GM18498 (cell line): ENCODE measurements around the gene NSMCE4A.
"Not testable (repeated sequence)": the region's sequence is repeated elsewhere in the genome, so short reads cannot be mapped to it uniquely, and the experiment has no call there.

ENCODE experiments used
- ATAC-seq: cut with Tn5 transposase; IDR thresholded peaks from one replicate; pipeline ENCODE4 v1.9.1; 2021; ENCODE audit warnings: mild to moderate bottlenecking, moderate library complexity; ENCODE audit not compliant: unreplicated experiment

The NSMCE4A gene

GRCh38 chr10:121988361-121989324 is 13.6 kb upstream of the NSMCE4A start, which contains the start of gene TACC2:
Gene TACC2, plus strand, starts transcription at chr10:121989163. Its CDS starts 32,819 bp downstream, at chr10:122021982.
- ATAC-seq = no peak

- no peak for ATAC-seq
Observed at GRCh38 chr10:121984463-121984862, 9.4 kb upstream of the NSMCE4A start.

- no peak for ATAC-seq
Observed at GRCh38 chr10:121983852-121984251, 8.8 kb upstream of the NSMCE4A start.

GRCh38 chr10:121981346-121981745 is 6.3 kb upstream of the NSMCE4A start:
- ATAC-seq = no peak

GRCh38 chr10:121978511-121978910 is 3.5 kb upstream of the NSMCE4A start:
- no peak for ATAC-seq

- ATAC-seq = no peak
Observed at GRCh38 chr10:121976607-121977006, 1.6 kb upstream of the NSMCE4A start.

GRCh38 chr10:121975295-121976086 is 474 bp upstream of the NSMCE4A start:
- ATAC-seq = no peak

- no peak for ATAC-seq
Observed at GRCh38 chr10:121974019-121974534, 940 bp downstream of the NSMCE4A start.

DNA sequence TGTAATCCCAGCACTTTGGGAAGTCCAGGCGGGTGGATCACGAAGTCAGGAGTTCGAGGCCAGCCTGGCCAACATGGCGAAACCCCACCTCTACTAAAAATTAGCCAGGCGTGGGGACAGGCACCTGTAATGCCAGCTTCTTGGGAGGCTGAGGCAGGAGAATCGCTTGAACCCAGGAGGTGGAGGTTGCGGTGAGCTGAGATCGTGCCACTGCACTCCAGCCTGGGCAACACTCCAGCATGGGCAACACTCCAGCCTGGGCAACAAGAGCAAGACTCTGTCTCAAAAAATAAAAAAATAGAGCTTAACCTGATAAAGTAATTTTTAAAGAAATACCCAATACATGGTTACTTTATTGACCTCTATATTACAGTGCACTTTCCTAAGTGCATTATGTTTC is 5.9 kb downstream of the NSMCE4A start:
- not testable (repeated sequence) for ATAC-seq

DNA sequence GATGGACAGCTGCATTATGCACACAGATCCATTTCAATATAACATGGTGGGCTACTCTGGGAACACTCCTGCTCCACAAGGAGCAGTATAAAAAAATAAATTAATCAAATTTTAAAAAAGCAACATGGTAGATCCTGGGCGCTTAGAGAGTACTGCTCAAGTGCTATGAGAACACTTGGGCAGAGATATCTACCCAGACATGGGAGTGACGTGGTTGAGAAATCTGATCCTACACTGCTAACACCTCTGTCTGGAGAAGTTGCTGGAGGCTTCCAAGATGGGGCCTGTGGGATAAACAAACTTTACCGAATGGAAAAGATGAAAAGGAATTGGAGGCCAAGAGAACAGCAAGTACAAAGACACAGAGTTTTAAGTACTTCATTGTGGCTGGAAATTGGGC is 9.0 kb downstream of the NSMCE4A start:
- ATAC-seq = no peak

DNA sequence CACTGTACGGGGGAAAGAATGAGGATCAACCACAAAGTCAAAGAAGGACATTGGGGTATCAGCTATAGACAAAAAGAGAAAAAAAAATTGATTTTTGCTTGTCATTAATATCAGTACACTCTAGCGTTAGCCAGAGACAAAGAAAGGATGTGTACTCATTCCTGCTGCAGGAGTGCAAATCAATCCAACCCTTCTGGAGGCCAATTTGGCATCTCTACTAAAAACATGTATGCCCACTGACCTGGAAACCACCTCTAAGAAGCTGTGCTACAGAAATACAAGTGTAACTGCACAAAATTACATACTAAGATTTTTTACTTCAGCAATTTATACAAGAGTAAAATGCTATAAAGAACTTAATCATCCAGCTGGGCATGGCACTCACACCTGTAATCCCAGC is 13.6 kb downstream of the NSMCE4A start:
- no peak for ATAC-seq

DNA sequence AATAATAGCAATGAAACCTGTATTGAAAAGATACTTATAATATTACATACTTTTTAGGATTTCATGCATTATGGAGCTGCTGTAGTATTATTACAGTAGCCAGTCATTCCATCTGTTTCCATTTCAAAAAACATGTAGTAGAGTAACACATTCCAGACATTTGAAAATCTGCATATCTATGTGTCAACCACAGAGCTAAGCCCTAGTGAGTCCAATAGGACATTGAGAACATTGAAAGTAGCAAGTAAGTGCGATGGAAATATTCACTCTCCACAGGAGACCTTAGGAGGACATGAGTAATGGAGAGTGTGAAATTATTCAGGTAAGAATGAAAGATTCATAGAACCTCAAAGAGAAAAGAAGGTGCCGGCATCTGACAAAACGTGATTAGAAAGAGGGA is 15.3 kb downstream of the NSMCE4A start:
- no peak for ATAC-seq

- ATAC-seq = no peak
Observed at GRCh38 chr10:121956111-121957061, 18.6 kb downstream of the NSMCE4A start.

- ATAC-seq = no peak
Observed at GRCh38 chr10:121952226-121952625, 22.8 kb downstream of the NSMCE4A start.

DNA sequence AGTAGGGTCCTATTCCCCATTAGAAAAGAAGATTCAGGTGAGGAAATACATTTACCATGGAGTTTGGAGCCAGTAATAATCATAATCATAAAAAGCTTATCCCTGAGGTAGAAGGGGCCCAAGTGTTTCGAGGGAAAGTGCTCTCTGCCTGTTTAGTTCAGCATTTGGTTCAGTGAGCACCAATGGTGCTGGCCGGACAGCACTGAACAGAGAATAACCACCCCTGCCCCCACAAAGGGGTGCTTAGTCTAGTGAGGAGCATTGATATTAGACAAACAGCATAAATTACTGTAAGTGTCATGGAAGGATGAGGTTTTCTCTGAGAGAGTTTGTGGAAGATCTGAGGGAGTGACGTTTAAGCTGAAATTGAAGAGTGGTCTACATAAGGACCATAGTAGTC is 25.6 kb downstream of the NSMCE4A start:
- no peak for ATAC-seq

DNA sequence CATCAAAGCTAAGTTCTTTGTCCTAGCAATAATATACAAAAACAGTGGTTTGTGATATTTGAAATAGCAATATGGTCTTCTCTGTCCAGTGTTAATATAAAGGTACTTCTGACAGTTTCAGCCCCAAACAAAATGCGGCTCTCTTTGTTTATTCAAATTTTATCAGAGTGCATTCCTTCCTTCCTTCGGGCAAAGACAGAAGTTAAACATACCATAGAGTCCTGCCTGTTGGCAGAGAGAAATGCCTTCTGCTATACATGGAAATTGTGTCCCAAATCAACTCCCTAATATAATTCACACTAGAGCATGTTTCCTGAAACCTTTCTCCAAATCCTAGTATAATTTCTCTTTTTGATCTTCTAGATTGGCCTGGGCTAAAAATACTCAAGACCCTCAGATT is 26.0 kb downstream of the NSMCE4A start:
- no peak for ATAC-seq

GRCh38 chr10:121947343-121948330 is 27.4 kb downstream of the NSMCE4A start:
- no peak for ATAC-seq

GRCh38 chr10:121942749-121943416 is 32.1 kb downstream of the NSMCE4A start:
- no peak for ATAC-seq

GRCh38 chr10:121941532-121941931 is 33.5 kb downstream of the NSMCE4A start:
- no peak for ATAC-seq
